Ectodermal cell (in vitro differentiated cells): ENCODE data around the gene ACAN.
A peak's percentile ranks its signal among the peaks of the same experiment; 100 is the strongest.

Source experiments
- H3K27ac ChIP-seq: 2 replicates; pipeline ENCODE4 v1.7.0; 2013; ENCODE audit warnings: mild to moderate bottlenecking, low read depth, low read length; ENCODE audit not compliant: insufficient read depth, poor library complexity, severe bottlenecking
- H3K27me3 ChIP-seq: 2 replicates; pipeline ENCODE4 v1.7.0; 2013; ENCODE audit warnings: mild to moderate bottlenecking, low read length; ENCODE audit not compliant: insufficient read depth, control insufficient read depth, poor library complexity, severe bottlenecking
- H3K36me3 ChIP-seq: one replicate; pipeline ENCODE4 v1.7.0; 2013; ENCODE audit warnings: low read length; ENCODE audit not compliant: control insufficient read depth, insufficient read depth
- H3K4me1 ChIP-seq: one replicate; pipeline ENCODE4 v1.7.0; 2013; ENCODE audit warnings: low read length; ENCODE audit not compliant: control insufficient read depth, insufficient read depth
- H3K4me3 ChIP-seq: 2 replicates; pipeline ENCODE4 v1.7.0; 2013; ENCODE audit warnings: low read depth, low read length, control low read depth; ENCODE audit not compliant: insufficient read depth
- H3K9me3 ChIP-seq: 2 replicates; pipeline ENCODE4 v1.7.0; 2013; ENCODE audit warnings: mild to moderate bottlenecking, low read length, moderate library complexity; ENCODE audit not compliant: control insufficient read depth
- WGBS, 2 experiments: methylation state at CpG; one replicate each; pipeline ENCODE4 v1.1.7; 2013; ENCODE audit warnings: missing lambda C conversion rate in 2 of 2; 5-methylcytosine and 5-hydroxymethylcytosine counted together

The ACAN gene

GRCh38 chr15:88800026-88800425, 3.2 kb upstream of the ACAN start:
- H3K4me1 ChIP-seq: no peaks in the 10 kb centered on the region
- peaks cover 59% of the 10 kb centered on the region for H3K27me3 ChIP-seq
- H3K36me3 ChIP-seq: no peaks in the 10 kb centered on the region
- no peak overlapping the region for H3K27ac ChIP-seq
- H3K9me3 ChIP-seq: no peaks in the 10 kb centered on the region
- WGBS, 2 experiments: 82 to 91% methylated on average over 1 of the region's 1 CpG
- no peak overlapping the region for H3K4me3 ChIP-seq

GRCh38 chr15:88800738-88801137, 2.5 kb upstream of the ACAN start:
- WGBS, 2 experiments: 80 to 85% methylated on average over 4 of the region's 4 CpGs
- peaks cover 66% of the 10 kb centered on the region for H3K27me3 ChIP-seq
- no peak overlapping the region for H3K4me3 ChIP-seq
- H3K27ac ChIP-seq: no peak overlapping the region
- H3K36me3 ChIP-seq: no peaks in the 10 kb centered on the region
- no peaks in the 10 kb centered on the region for H3K9me3 ChIP-seq
- H3K4me1 ChIP-seq: no peaks in the 10 kb centered on the region

GRCh38 chr15:88802250-88802990, 816 bp upstream of the ACAN start:
- no peak overlapping the region for H3K27ac ChIP-seq
- peak overlapping the region; percentile 40 for H3K4me3 ChIP-seq

GRCh38 chr15:88802991-88803240, 320 bp upstream of the ACAN start:
- Histone ChIP-seq H3K9me3 (no peaks in the 10 kb centered on the region), H3K4me1 (no peaks in the 10 kb centered on the region), H3K36me3 (no peaks in the 10 kb centered on the region), H3K27me3 (peaks cover 74% of the 10 kb centered on the region), H3K4me3 (peak overlapping the region; percentile 40), H3K27ac (no peak overlapping the region)
- WGBS, 2 experiments: 0% methylated on average over 28 of the region's 28 CpGs

More at GRCh38 chr15:88802250-88802990, 816 bp upstream of the ACAN start:
- Histone ChIP-seq H3K27me3 (peaks cover 74% of the 10 kb centered on the region), H3K36me3 (no peaks in the 10 kb centered on the region), H3K9me3 (no peaks in the 10 kb centered on the region), H3K4me1 (no peaks in the 10 kb centered on the region)
- WGBS, 2 experiments: 17 to 18% methylated on average over 20 of the region's 20 CpGs

GRCh38 chr15:88803920-88804247, 648 bp downstream of the ACAN start:
- H3K27ac ChIP-seq: no peak overlapping the region
- H3K9me3 ChIP-seq: no peaks in the 10 kb centered on the region
- no peaks in the 10 kb centered on the region for H3K36me3 ChIP-seq
- peaks cover 73% of the 10 kb centered on the region for H3K27me3 ChIP-seq
- peak overlapping the region; percentile 40 for H3K4me3 ChIP-seq
- no peaks in the 10 kb centered on the region for H3K4me1 ChIP-seq
- 22 to 24% methylated on average over 10 of the region's 10 CpGs for WGBS, 2 experiments

GRCh38 chr15:88804257-88804656, 1.0 kb downstream of the ACAN start:
- H3K9me3 ChIP-seq: no peaks in the 10 kb centered on the region
- H3K36me3 ChIP-seq: no peaks in the 10 kb centered on the region
- WGBS, 2 experiments: 79 to 80% methylated on average over 10 of the region's 10 CpGs
- H3K4me3 ChIP-seq: no peak overlapping the region
- H3K27me3 ChIP-seq: peaks cover 69% of the 10 kb centered on the region
- H3K4me1 ChIP-seq: no peaks in the 10 kb centered on the region
- no peak overlapping the region for H3K27ac ChIP-seq

GRCh38 chr15:88805031-88805780, 2.0 kb downstream of the ACAN start:
- no peaks in the 10 kb centered on the region for H3K4me1 ChIP-seq
- no peak overlapping the region for H3K4me3 ChIP-seq
- no peaks in the 10 kb centered on the region for H3K36me3 ChIP-seq
- H3K27ac ChIP-seq: no peak overlapping the region
- H3K27me3 ChIP-seq: peaks cover 63% of the 10 kb centered on the region
- no peaks in the 10 kb centered on the region for H3K9me3 ChIP-seq
- WGBS, 2 experiments: 75 to 76% methylated on average over 8 to 9 of the region's 9 CpGs

GRCh38 chr15:88810446-88810845, 7.2 kb downstream of the ACAN start:
- 76 to 80% methylated on average over 6 of the region's 6 CpGs for WGBS, 2 experiments
- Histone ChIP-seq H3K36me3 (no peaks in the 10 kb centered on the region), H3K27ac (no peak overlapping the region), H3K4me1 (peaks cover 4% of the 10 kb centered on the region), H3K4me3 (no peak overlapping the region), H3K9me3 (no peaks in the 10 kb centered on the region), H3K27me3 (peaks cover 11% of the 10 kb centered on the region)

GRCh38 chr15:88812133-88812532, 8.9 kb downstream of the ACAN start:
- Histone ChIP-seq H3K4me3 (no peak overlapping the region), H3K27ac (no peak overlapping the region), H3K36me3 (no peaks in the 10 kb centered on the region), H3K9me3 (no peaks in the 10 kb centered on the region), H3K4me1 (peaks cover 4% of the 10 kb centered on the region), H3K27me3 (no peaks in the 10 kb centered on the region)
- 76 to 79% methylated on average over 4 of the region's 4 CpGs for WGBS, 2 experiments

GRCh38 chr15:88813960-88814359, 10.7 kb downstream of the ACAN start:
- 81 to 94% methylated on average over 3 to 4 of the region's 4 CpGs for WGBS, 2 experiments
- Histone ChIP-seq H3K4me1 (peaks cover 4% of the 10 kb centered on the region), H3K27me3 (no peaks in the 10 kb centered on the region), H3K36me3 (no peaks in the 10 kb centered on the region), H3K9me3 (no peaks in the 10 kb centered on the region), H3K4me3 (no peak overlapping the region), H3K27ac (no peak overlapping the region)
